ENCODE measurements around the gene ANKDD1A.
A peak's percentile ranks its signal among the peaks of the same experiment; 100 is the strongest.

ANKDD1A gene

GRCh38 chr15:64911311-64912186 lies at the start of gene ANKDD1A:
Gene ANKDD1A (plus strand): TSS chr15:64911902. CDS start chr15:64911931, 29 bp downstream.
- DNase-seq, result peak; percentile 13

- DNase-seq, result no peak
These were observed 49.7 kb upstream of the ANKDD1A start for GRCh38 chr15:64861960-64862359.

GRCh38 chr15:64862408-64862807 lies 49.3 kb upstream of the ANKDD1A start:
- DNase-seq, result no peak

- no peak for DNase-seq
These were observed 47.6 kb upstream of the ANKDD1A start for GRCh38 chr15:64864068-64864467.

GRCh38 chr15:64865126-64865997 lies 46.3 kb upstream of the ANKDD1A start:
- DNase-seq, result no peak

GRCh38 chr15:64865998-64866520 lies 45.6 kb upstream of the ANKDD1A start:
- no peak for DNase-seq

- no peak for DNase-seq
These were observed 42.2 kb upstream of the ANKDD1A start for GRCh38 chr15:64869501-64869900.

- no peak for DNase-seq
These were observed 41.3 kb upstream of the ANKDD1A start for GRCh38 chr15:64870353-64870752.

GRCh38 chr15:64875641-64876223 lies 36.0 kb upstream of the ANKDD1A start:
- DNase-seq, result no peak

GRCh38 chr15:64877435-64877834 lies 34.3 kb upstream of the ANKDD1A start:
- DNase-seq, result no peak

GRCh38 chr15:64878705-64879104 lies 33.0 kb upstream of the ANKDD1A start:
- DNase-seq, result no peak

- DNase-seq, result no peak
These were observed 28.6 kb upstream of the ANKDD1A start for GRCh38 chr15:64883100-64883581.

- peak; percentile 58 for DNase-seq
These were observed 27.6 kb upstream of the ANKDD1A start for GRCh38 chr15:64883997-64884511.

- no peak for DNase-seq
These were observed 27.0 kb upstream of the ANKDD1A start for GRCh38 chr15:64884679-64885078.

- no peak for DNase-seq
These were observed 23.4 kb upstream of the ANKDD1A start for GRCh38 chr15:64888336-64888735.

GRCh38 chr15:64891561-64891960 lies 20.1 kb upstream of the ANKDD1A start:
- no peak for DNase-seq

GRCh38 chr15:64892847-64893403 lies 18.8 kb upstream of the ANKDD1A start:
- no peak for DNase-seq

- no peak for DNase-seq
These were observed 18.0 kb upstream of the ANKDD1A start for GRCh38 chr15:64893481-64894394.

GRCh38 chr15:64894395-64895056 lies 17.2 kb upstream of the ANKDD1A start:
- no peak for DNase-seq

- no peak for DNase-seq
These were observed 16.2 kb upstream of the ANKDD1A start for GRCh38 chr15:64895285-64896065.

Measured in COR-L47 (cell line).